Activated CD4-positive, alpha-beta T cell treated with anti-CD3 and anti-CD28 coated beads, Interleukin-2, amount 50 U/mL, for 1 hour (primary cell): ENCODE data around the gene PLCB1.

Experiments used
- DNase-seq: peaks from one replicate; pipeline ENCODE4 v3.0.0-alpha.2; 2020

PLCB1 gene

GRCh38 chr20:8304124-8304816 is 172.2 kb downstream of the PLCB1 start:
- DNase-seq = no peak

GRCh38 chr20:8305449-8305978 is 173.4 kb downstream of the PLCB1 start:
- DNase-seq = peak; percentile 59

GRCh38 chr20:8306937-8307336 is 174.9 kb downstream of the PLCB1 start:
- DNase-seq = no peak

GRCh38 chr20:8309634-8310033 is 177.6 kb downstream of the PLCB1 start:
- no peak for DNase-seq

- DNase-seq = no peak
Observed at GRCh38 chr20:8310618-8311017, 178.6 kb downstream of the PLCB1 start.

GRCh38 chr20:8313073-8313472 is 181.0 kb downstream of the PLCB1 start:
- DNase-seq = no peak

- DNase-seq = no peak
Observed at GRCh38 chr20:8315639-8316573, 183.8 kb downstream of the PLCB1 start.

GRCh38 chr20:8317448-8317847 is 185.4 kb downstream of the PLCB1 start:
- DNase-seq = no peak

- no peak for DNase-seq
Observed at GRCh38 chr20:8318965-8319625, 187.0 kb downstream of the PLCB1 start.

- DNase-seq = no peak
Observed at GRCh38 chr20:8320306-8320705, 188.2 kb downstream of the PLCB1 start.

- no peak for DNase-seq
Observed at GRCh38 chr20:8321001-8321400, 188.9 kb downstream of the PLCB1 start.

GRCh38 chr20:8322662-8323217 is 190.7 kb downstream of the PLCB1 start:
- DNase-seq = no peak

- no peak for DNase-seq
Observed at GRCh38 chr20:8326191-8326590, 194.1 kb downstream of the PLCB1 start.

GRCh38 chr20:8326899-8327298 is 194.8 kb downstream of the PLCB1 start:
- DNase-seq = no peak

- DNase-seq = no peak
Observed at GRCh38 chr20:8328189-8328588, 196.1 kb downstream of the PLCB1 start.

GRCh38 chr20:8330319-8330784 is 198.3 kb downstream of the PLCB1 start:
- DNase-seq = no peak

GRCh38 chr20:8330785-8331695 is 199.0 kb downstream of the PLCB1 start:
- DNase-seq = no peak

- no peak for DNase-seq
Observed at GRCh38 chr20:8331740-8332412, 199.8 kb downstream of the PLCB1 start.

- DNase-seq = no peak
Observed at GRCh38 chr20:8334641-8335040, 202.6 kb downstream of the PLCB1 start.

- DNase-seq = no peak
Observed at GRCh38 chr20:8335059-8335458, 203.0 kb downstream of the PLCB1 start.
